OCI-LY1 (cell line): ENCODE data around the gene ATP11A.
"Not testable (repeated sequence)": the region's sequence is repeated elsewhere in the genome, so short reads cannot be mapped to it uniquely, and the experiment has no call there.

Source experiments
- H2AFZ ChIP-seq: fragments of 200-600 bp; sonication (generic), shearing (Covaris generic); 2 replicates; pipeline ENCODE4 v1.6.0; 2014; ENCODE audit warnings: antibody characterized with exemption, mild to moderate bottlenecking, low read length
- H3F3A ChIP-seq: fragments of 200-600 bp; sonication (generic), shearing (Covaris generic); 2 replicates; pipeline ENCODE4 v1.6.0; 2014; ENCODE audit warnings: mild to moderate bottlenecking, antibody characterized with exemption, low read length, moderate library complexity; ENCODE audit not compliant: insufficient read depth
- H3K27ac ChIP-seq: fragments of 200-600 bp; sonication (generic); 2 replicates; pipeline ENCODE4 v1.5.1; 2014; ENCODE audit warnings: low read length, mixed run types, mild to moderate bottlenecking, low read depth; ENCODE audit not compliant: poor library complexity, severe bottlenecking
- H3K27me3 ChIP-seq: fragments of 200-600 bp; sonication (generic); 2 replicates; pipeline ENCODE4 v1.6.0; 2014; ENCODE audit warnings: antibody characterized with exemption, mild to moderate bottlenecking, low read length, moderate library complexity; ENCODE audit not compliant: insufficient read depth
- H3K36me3 ChIP-seq: fragments of 200-600 bp; sonication (generic); 2 replicates; pipeline ENCODE4 v1.6.1; 2014; ENCODE audit warnings: mild to moderate bottlenecking, antibody characterized with exemption, low read length, moderate library complexity, mixed read lengths; ENCODE audit not compliant: insufficient read depth
- H3K4me1 ChIP-seq: fragments of 200-600 bp; sonication (generic); 2 replicates; pipeline ENCODE4 v1.5.1; 2014; ENCODE audit warnings: mild to moderate bottlenecking, low read length, moderate library complexity; ENCODE audit not compliant: insufficient read depth, severe bottlenecking
- H3K4me2 ChIP-seq: fragments of 200-600 bp; sonication (generic), shearing (Covaris generic); 2 replicates; pipeline ENCODE4 v1.6.1; 2014; ENCODE audit warnings: low read length
- H3K4me3 ChIP-seq: fragments of 200-600 bp; sonication (generic); 2 replicates; pipeline ENCODE4 v1.5.1; 2014; ENCODE audit warnings: low read length, low read depth, mild to moderate bottlenecking, mixed read lengths; ENCODE audit not compliant: poor library complexity, severe bottlenecking
- H3K79me2 ChIP-seq: fragments of 200-600 bp; shearing (Covaris generic); 2 replicates; pipeline ENCODE4 v1.6.1; 2016; ENCODE audit warnings: mixed run types, low read length, mixed read lengths; ENCODE audit not compliant: insufficient read depth
- H3K9ac ChIP-seq: fragments of 200-600 bp; sonication (generic), shearing (Covaris generic); 2 replicates; pipeline ENCODE4 v1.6.1; 2014; ENCODE audit warnings: mild to moderate bottlenecking, low read length, mixed read lengths
- H3K9me2 ChIP-seq: fragments of 200-600 bp; sonication (generic), shearing (Covaris generic); 2 replicates; pipeline ENCODE4 v1.6.1; 2014; ENCODE audit warnings: low read depth, mild to moderate bottlenecking, low read length, mixed read lengths
- H3K9me3 ChIP-seq: fragments of 200-600 bp; shearing (Covaris generic); 2 replicates; pipeline ENCODE4 v1.6.1; 2014; ENCODE audit warnings: low read length, mixed read lengths
- H4K20me1 ChIP-seq: fragments of 200-600 bp; sonication (generic), shearing (Covaris generic); 2 replicates; pipeline ENCODE4 v1.6.0; 2016; ENCODE audit warnings: mild to moderate bottlenecking, low read length; ENCODE audit not compliant: insufficient read depth
- CTCF ChIP-seq: fragments of 200-600 bp; sonication (generic), shearing (Covaris generic); IDR thresholded peaks from 2 replicates; pipeline ENCODE4 v1.5.1; 2017; ENCODE audit warnings: mild to moderate bottlenecking, antibody characterized with exemption, low read length, moderate library complexity, mixed read lengths
- EZH2 ChIP-seq: fragments of 200-600 bp; sonication (generic), shearing (Covaris generic); IDR thresholded peaks from 2 replicates; pipeline ENCODE4 v1.8.0; 2017; ENCODE audit warnings: borderline replicate concordance, mixed run types, mild to moderate bottlenecking, antibody characterized with exemption, low read length, moderate library complexity, mixed read lengths

The ATP11A gene

GRCh38 chr13:112683581-112683980 lies 6.3 kb upstream of the ATP11A start:
- Histone ChIP-seq H3K4me1 (peaks cover 4% of the 10 kb centered on the region), H3F3A (no peaks in the 10 kb centered on the region), H2AFZ (no peak overlapping the region), H3K4me3 (no peak overlapping the region), H3K79me2 (no peaks in the 10 kb centered on the region), H3K9me3 (no peaks in the 10 kb centered on the region), H3K27me3 (peaks cover 6% of the 10 kb centered on the region; the same call in 1 of the 2 replicates), H3K27ac (no peak overlapping the region), H3K4me2 (no peak overlapping the region), H3K9ac (no peak overlapping the region), H3K9me2 (no peaks in the 10 kb centered on the region), H4K20me1 (no peaks in the 10 kb centered on the region), H3K36me3 (no peaks in the 10 kb centered on the region; the same call in 1 of the 2 replicates)
- TF ChIP-seq EZH2: no peak
- TF ChIP-seq CTCF: no peak

- TF ChIP-seq CTCF (no peak), EZH2 (no peak)
- Histone ChIP-seq H3K27ac (no peak overlapping the region), H3K79me2 (no peaks in the 10 kb centered on the region), H3K9ac (no peak overlapping the region), H3K36me3 (no peaks in the 10 kb centered on the region), H3K4me1 (peaks cover 11% of the 10 kb centered on the region), H4K20me1 (no peaks in the 10 kb centered on the region), H3K9me2 (no peaks in the 10 kb centered on the region), H3K4me3 (no peak overlapping the region), H3K27me3 (peaks cover 4% of the 10 kb centered on the region; the same call in 1 of the 2 replicates), H3F3A (no peaks in the 10 kb centered on the region), H3K4me2 (no peak overlapping the region), H2AFZ (no peak overlapping the region), H3K9me3 (no peaks in the 10 kb centered on the region)
Observed at GRCh38 chr13:112684071-112684845, 5.6 kb upstream of the ATP11A start.

GRCh38 chr13:112685189-112685805 lies 4.5 kb upstream of the ATP11A start:
- H4K20me1 ChIP-seq, H3K9ac ChIP-seq, H3K27me3 ChIP-seq, H3K4me3 ChIP-seq, H3F3A ChIP-seq, H3K27ac ChIP-seq, H2AFZ ChIP-seq, H3K79me2 ChIP-seq, H3K9me3 ChIP-seq, H3K4me2 ChIP-seq, H3K36me3 ChIP-seq, H3K9me2 ChIP-seq: not testable (repeated sequence)
- peaks cover 14% of the 10 kb centered on the region for H3K4me1 ChIP-seq
